ENCODE data around the gene VPS9D1.

VPS9D1 gene

DNA sequence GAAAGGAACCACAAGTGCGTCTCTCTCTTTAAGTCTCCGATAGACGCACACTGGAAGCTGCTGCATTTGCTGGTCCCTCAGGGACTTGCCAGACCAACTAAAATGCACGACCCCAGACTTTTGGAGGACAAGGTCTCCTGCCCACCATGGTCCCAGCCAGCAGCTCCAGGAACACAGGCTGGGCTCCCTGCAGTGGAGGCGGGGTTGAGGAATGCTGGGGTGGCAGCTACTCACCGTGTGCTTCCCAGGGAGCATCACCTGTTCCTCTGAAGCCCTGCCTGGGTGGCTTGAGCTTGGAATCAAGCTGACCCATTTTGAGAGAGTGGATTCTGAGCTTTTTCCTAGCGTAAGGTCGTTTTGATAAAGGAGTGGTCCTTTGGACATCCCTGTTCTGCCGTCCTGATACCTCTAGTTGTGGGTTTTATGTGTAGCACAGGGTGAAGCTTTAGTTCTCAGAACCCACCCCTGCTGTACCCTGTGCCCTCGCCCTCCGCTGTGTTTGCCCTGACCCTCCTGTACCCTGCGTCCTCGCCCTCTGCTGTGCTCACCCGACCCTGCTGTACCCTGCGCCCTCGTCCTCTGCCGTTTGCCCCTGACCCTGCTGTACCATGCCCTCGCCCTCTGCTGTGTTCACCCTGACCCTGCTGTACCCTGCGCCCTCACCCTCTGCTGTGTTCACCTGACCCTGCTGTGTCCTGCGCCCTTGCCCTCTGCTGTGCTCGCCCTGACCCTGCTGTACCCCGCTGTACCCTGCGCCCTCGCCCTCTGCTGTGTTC, 11.6 kb upstream of the VPS9D1 start:
- Histone ChIP-seq H3K27ac (ENCODE audit: low read length) (no peak overlapping the region), H3K4me3 (ENCODE audit: low read length) (no peak overlapping the region), H3K27me3 (ENCODE audit: insufficient read depth, low read length) (no peaks in the 10 kb centered on the region; the same call in 1 of the 2 replicates), H3K4me1 (ENCODE audit: insufficient read depth, low read length) (peaks cover 7% of the 10 kb centered on the region; the same call in 1 of the 2 replicates), H3K9me3 (ENCODE audit: insufficient read depth, low read depth, low read length) (no peaks in the 10 kb centered on the region), H3K9ac (ENCODE audit: low read depth, low read length) (no peak overlapping the region), H3K36me3 (ENCODE audit: insufficient read depth, low read depth, low read length) (peaks cover 48% of the 10 kb centered on the region)

DNA sequence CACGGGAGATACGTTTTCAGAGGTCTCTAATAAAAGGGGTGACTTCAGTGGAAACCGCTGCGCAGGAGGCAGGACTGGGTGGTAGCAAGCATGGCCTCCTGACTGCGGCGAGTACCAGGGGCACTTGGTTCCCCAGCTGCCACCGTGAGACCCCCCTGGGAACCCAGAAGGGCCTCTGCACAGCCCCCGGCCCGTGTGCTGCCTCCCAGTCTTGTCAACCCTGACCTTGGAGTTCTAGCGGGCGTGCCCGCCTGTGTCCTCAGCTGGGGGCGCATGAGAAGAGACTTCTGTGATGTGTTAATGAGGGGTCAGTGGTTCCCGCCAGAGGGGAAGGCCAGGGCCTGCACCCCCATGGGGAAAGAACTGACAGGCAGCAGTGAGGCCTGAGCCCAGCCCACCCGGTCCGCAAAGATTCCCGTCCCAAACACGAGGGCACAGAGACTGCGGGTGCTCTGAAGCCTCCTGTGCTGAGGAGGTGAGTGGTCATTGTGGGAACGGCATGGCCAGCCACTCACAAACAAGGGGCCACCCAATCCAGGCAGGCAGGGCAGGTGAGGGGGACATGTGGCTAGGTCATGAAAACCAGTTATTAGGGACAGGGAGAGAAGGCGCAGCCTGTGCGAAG, 10.0 kb upstream of the VPS9D1 start:
- no peaks in the 10 kb centered on the region for H3K9me3 ChIP-seq (ENCODE audit: insufficient read depth, low read depth, low read length)
- H3K27ac ChIP-seq (ENCODE audit: low read length): no peak overlapping the region
- no peak overlapping the region for H3K4me3 ChIP-seq (ENCODE audit: low read length)
- H3K4me1 ChIP-seq (ENCODE audit: insufficient read depth, low read length): peaks cover 7% of the 10 kb centered on the region; the same call in 1 of the 2 replicates
- H3K36me3 ChIP-seq (ENCODE audit: insufficient read depth, low read depth, low read length): peaks cover 36% of the 10 kb centered on the region
- H3K9ac ChIP-seq (ENCODE audit: low read depth, low read length): no peak overlapping the region
- peaks cover 4% of the 10 kb centered on the region; the same call in 1 of the 2 replicates for H3K27me3 ChIP-seq (ENCODE audit: insufficient read depth, low read length)

DNA sequence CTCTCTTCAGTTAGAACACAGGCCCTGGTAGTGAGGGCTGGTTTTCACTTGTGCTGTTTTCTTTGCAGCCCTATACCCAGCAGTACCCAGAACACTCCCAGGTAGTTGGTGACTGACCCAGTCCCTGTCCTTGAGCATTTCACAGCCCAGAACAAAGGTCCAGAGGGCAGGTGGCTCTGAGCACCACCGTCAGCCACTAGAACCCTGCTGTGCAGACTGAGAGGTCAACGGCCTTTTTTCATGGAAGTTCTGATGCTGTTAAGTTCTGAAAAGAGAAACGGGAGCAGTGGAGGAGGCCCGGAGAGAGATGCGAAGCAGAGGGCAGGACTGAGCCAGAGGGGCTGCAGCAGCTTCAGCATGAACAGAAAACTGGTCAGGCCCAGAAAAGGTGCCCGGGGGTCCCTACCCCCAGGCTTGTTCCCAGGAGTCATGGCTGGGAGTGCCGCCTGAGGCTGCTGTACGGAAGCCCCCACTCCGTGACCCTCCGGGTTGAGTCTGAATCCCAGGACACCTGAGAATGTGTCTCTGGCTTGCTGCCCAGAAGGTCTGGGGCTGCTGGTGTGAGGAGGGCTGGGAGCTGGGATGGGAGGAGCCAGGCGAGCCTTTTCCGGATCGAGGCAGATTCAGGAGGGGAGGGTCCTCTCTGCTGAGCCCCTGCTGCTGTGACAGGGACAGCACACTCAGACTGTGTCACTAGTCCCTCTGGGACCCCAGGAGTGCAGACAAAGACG, 9.3 kb upstream of the VPS9D1 start:
- H3K27me3 ChIP-seq (ENCODE audit: insufficient read depth, low read length): peaks cover 4% of the 10 kb centered on the region; the same call in 1 of the 2 replicates
- peaks cover 7% of the 10 kb centered on the region; the same call in 1 of the 2 replicates for H3K4me1 ChIP-seq (ENCODE audit: insufficient read depth, low read length)
- H3K9ac ChIP-seq (ENCODE audit: low read depth, low read length): no peak overlapping the region
- H3K4me3 ChIP-seq (ENCODE audit: low read length): no peak overlapping the region
- H3K36me3 ChIP-seq (ENCODE audit: insufficient read depth, low read depth, low read length): peaks cover 30% of the 10 kb centered on the region
- H3K9me3 ChIP-seq (ENCODE audit: insufficient read depth, low read depth, low read length): no peaks in the 10 kb centered on the region
- no peak overlapping the region for H3K27ac ChIP-seq (ENCODE audit: low read length)

DNA sequence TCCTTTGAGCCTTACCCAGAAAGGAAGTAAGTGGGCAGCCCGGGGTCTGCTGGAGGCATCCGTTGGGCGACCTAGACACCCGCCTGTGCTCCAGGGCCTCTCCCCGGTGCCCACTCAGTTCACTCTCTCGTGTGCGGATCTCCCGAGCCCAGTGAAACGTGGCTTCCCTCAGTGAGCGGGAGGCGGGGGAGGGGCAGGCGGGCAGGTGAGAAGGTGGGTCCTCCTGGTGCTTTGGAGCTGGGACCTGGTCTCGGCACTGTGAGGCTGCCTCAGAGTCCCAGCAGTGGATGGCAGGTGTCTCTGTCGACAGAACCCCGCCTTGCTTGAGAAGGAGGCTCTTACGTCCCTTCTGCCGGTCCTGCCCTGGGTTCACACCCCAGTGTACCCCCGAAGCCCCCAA, 8.6 kb upstream of the VPS9D1 start:
- Histone ChIP-seq H3K27ac (ENCODE audit: low read length) (no peak overlapping the region), H3K9ac (ENCODE audit: low read depth, low read length) (no peak overlapping the region), H3K36me3 (ENCODE audit: insufficient read depth, low read depth, low read length) (peaks cover 23% of the 10 kb centered on the region), H3K27me3 (ENCODE audit: insufficient read depth, low read length) (peaks cover 6% of the 10 kb centered on the region; the same call in 1 of the 2 replicates), H3K4me3 (ENCODE audit: low read length) (no peak overlapping the region), H3K9me3 (ENCODE audit: insufficient read depth, low read depth, low read length) (no peaks in the 10 kb centered on the region), H3K4me1 (ENCODE audit: insufficient read depth, low read length) (peaks cover 7% of the 10 kb centered on the region; the same call in 1 of the 2 replicates)

DNA sequence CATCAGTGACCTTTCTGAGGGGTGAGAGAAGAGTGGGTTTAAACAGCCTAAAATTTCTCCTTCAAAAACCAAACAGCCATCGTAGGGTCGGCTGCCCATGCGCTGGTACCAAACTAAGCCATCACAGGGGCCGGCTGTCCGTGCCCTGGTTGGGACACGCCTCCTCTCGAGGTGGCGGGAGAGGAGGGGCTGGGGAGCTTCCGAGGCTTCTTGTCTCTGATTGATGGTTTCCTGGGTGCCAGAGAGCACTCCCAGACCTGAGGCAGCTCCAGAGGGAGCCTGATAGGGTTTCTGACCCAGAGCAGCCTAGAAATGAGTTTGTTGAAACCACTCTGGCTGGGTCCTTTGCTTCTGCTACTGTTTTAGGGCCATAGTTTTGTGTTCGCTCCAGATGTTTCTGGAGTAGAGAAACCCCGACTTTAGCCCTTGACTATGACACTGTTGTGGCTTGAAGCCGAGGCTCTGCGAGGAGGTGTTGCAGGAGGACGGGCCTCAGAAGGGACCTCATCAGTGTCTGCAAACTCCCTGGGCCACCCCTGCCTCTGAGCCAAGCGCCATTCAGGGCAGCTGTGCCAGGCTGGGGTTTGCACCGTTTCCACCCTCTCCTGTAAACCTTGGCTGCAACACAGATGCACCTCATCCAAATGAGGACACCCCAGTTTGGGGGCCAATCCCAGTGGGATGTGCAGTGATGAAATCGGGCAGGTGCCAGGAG, 6.9 kb upstream of the VPS9D1 start:
- H3K36me3 ChIP-seq (ENCODE audit: insufficient read depth, low read depth, low read length): peaks cover 18% of the 10 kb centered on the region
- H3K4me3 ChIP-seq (ENCODE audit: low read length): no peak overlapping the region
- H3K27ac ChIP-seq (ENCODE audit: low read length): no peak overlapping the region
- H3K27me3 ChIP-seq (ENCODE audit: insufficient read depth, low read length): peaks cover 23% of the 10 kb centered on the region
- no peak overlapping the region for H3K9ac ChIP-seq (ENCODE audit: low read depth, low read length)
- peaks cover 7% of the 10 kb centered on the region; the same call in 1 of the 2 replicates for H3K4me1 ChIP-seq (ENCODE audit: insufficient read depth, low read length)
- H3K9me3 ChIP-seq (ENCODE audit: insufficient read depth, low read depth, low read length): no peaks in the 10 kb centered on the region

DNA sequence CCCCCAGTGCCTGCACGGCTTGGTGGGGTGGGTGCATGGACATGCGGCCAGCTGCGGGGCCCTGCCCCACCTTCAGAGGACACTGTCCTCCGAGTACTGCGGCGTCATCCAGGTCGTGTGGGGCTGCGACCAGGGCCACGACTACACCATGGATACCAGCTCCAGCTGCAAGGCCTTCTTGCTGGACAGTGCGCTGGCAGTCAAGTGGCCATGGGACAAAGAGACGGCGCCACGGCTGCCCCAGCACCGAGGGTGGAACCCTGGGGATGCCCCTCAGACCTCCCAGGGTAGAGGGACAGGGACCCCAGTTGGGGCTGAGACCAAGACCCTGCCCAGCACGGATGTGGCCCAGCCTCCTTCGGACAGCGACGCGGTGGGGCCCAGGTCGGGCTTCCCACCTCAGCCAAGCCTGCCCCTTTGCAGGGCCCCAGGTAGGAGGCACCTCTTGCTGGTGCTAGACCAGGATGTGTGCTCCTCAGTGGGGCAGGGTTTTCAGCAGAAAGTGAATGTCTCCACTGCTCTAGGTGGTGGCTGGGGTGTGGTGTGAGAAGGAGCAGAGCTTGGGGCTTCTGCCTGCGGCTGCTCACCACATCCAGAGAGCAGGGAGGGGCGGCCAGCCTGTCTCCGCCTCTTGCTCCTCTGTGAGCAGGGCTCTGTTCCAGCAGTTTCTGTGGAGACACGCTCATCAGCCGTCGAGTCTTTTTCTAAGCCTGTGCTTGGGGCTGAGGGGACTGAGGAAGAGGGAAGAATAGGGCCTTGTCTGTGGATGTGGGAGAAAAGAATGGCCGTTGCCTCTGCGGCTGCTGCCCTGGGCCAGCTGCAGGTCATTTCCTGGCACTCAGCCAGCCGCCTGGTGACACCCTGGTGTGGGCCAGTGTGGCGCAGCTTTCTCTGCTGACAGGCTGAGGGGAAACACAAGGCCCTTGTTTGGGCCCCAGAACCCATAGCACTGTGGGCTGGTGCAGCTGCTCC, 2.9 kb upstream of the VPS9D1 start:
- H3K36me3 ChIP-seq (ENCODE audit: insufficient read depth, low read depth, low read length): peaks cover 10% of the 10 kb centered on the region; the same call in 1 of the 2 replicates
- no peak overlapping the region for H3K27ac ChIP-seq (ENCODE audit: low read length)
- peaks cover 47% of the 10 kb centered on the region for H3K27me3 ChIP-seq (ENCODE audit: insufficient read depth, low read length)
- no peak overlapping the region for H3K9ac ChIP-seq (ENCODE audit: low read depth, low read length)
- H3K9me3 ChIP-seq (ENCODE audit: insufficient read depth, low read depth, low read length): no peaks in the 10 kb centered on the region
- H3K4me3 ChIP-seq (ENCODE audit: low read length): no peak overlapping the region
- H3K4me1 ChIP-seq (ENCODE audit: insufficient read depth, low read length): no peaks in the 10 kb centered on the region; the same call in none of the 2 replicates

DNA sequence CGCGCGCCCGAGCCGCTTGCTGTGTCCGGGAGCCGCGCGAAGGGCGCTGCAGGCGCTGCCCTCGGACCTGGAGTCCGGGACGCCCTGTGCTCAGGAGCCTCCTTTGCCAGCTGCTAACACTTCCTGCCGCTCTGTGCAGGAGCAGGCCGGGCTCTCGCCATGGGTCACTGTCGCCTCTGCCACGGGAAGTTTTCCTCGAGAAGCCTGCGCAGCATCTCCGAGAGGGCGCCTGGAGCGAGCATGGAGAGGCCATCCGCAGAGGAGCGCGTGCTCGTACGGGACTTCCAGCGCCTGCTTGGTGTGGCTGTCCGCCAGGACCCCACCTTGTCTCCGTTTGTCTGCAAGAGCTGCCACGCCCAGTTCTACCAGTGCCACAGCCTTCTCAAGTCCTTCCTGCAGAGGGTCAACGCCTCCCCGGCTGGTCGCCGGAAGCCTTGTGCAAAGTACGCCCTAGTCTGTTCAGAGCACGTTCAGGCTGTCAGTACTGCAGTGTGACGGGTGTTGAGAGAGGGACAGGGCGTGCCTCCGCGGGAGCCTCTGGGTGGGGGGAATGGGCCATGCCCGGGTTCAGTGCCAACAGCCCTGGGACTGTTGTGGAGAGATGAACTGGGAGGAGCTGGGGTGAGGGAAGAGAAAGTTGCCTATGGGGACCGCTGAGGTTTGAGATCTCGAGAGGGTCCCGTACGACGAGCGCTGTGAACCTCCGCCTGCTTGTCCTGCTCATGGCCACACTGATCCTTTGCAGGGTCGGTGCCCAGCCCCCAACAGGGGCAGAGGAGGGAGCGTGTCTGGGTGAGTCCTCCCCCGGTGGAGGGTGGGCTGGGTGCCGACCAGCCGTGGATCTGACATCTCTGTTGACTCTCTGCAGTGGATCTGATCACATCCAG, 1.9 kb upstream of the VPS9D1 start:
- Histone ChIP-seq H3K27me3 (ENCODE audit: insufficient read depth, low read length) (peaks cover 56% of the 10 kb centered on the region), H3K4me3 (ENCODE audit: low read length) (peak overlapping the region; percentile 70), H3K36me3 (ENCODE audit: insufficient read depth, low read depth, low read length) (peaks cover 10% of the 10 kb centered on the region; the same call in 1 of the 2 replicates), H3K9ac (ENCODE audit: low read depth, low read length) (peak overlapping the region; percentile 45), H3K9me3 (ENCODE audit: insufficient read depth, low read depth, low read length) (no peaks in the 10 kb centered on the region), H3K27ac (ENCODE audit: low read length) (no peak overlapping the region), H3K4me1 (ENCODE audit: insufficient read depth, low read length) (no peaks in the 10 kb centered on the region; the same call in none of the 2 replicates)

DNA sequence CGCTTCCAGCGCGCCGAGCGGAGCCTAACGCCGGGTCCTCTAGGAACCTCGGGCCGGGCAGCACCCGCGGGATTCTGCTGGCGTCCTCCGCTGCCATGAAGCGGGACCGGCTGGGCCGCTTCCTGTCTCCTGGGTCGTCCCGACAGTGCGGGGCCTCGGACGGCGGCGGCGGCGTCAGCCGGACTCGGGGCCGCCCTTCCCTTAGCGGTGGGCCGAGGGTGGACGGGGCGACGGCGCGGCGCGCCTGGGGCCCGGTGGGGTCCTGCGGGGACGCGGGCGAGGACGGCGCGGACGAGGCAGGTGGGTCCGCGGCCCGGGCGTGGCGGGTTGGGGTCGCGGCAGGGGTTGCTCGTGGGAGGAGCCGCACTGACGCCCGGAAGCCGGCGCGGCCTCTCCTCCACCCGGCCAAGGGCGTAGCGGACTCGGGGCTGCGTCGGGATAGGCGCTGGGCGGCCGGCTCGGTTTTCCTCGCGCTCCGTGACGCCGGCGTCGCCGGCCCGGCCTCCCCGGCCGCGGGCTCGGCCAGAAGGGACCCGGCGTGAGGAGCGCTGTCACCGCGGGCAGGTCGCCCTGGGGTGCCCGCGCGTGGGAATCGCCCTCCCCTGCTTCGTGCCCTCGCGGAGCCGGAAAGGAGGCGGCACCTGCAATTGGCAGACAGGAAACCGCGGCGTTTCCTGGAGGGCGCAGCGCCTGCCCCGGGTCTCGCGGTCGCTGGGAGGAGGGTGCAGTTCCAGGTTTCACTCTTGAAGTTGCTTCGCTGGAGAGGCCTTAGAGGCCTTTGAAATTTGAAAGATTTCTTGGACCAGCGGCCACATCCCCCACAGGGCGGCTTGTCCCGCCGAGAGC, 1.1 kb upstream of the VPS9D1 start:
- Histone ChIP-seq H3K27ac (ENCODE audit: low read length) (no peak overlapping the region), H3K4me1 (ENCODE audit: insufficient read depth, low read length) (no peaks in the 10 kb centered on the region; the same call in none of the 2 replicates), H3K9ac (ENCODE audit: low read depth, low read length) (peak overlapping the region; percentile 45), H3K4me3 (ENCODE audit: low read length) (peak overlapping the region; percentile 70; the same call in 1 of the 2 replicates), H3K36me3 (ENCODE audit: insufficient read depth, low read depth, low read length) (peaks cover 10% of the 10 kb centered on the region; the same call in 1 of the 2 replicates), H3K9me3 (ENCODE audit: insufficient read depth, low read depth, low read length) (no peaks in the 10 kb centered on the region), H3K27me3 (ENCODE audit: insufficient read depth, low read length) (peaks cover 58% of the 10 kb centered on the region)

DNA sequence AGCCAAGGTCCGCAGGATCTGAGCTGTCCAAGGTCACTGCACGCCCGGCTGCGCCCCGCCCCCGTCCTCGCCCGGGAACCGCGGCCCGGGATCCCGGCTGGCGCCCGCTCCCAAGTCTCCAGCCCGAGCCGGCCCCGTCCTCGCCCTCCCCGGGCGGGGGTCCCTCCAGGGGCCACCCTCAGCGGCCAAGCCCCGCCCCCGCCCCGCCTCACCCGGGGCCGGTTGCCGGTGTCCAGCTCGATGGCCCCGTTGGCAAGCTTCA, 216 bp downstream of the VPS9D1 start:
- Histone ChIP-seq H3K36me3 (ENCODE audit: insufficient read depth, low read depth, low read length) (peaks cover 10% of the 10 kb centered on the region; the same call in 1 of the 2 replicates), H3K9ac (ENCODE audit: low read depth, low read length) (peak overlapping the region; percentile 75; the same call in 1 of the 2 replicates), H3K27ac (ENCODE audit: low read length) (no peak overlapping the region), H3K4me3 (ENCODE audit: low read length) (peak overlapping the region; percentile 70), H3K27me3 (ENCODE audit: insufficient read depth, low read length) (peaks cover 63% of the 10 kb centered on the region), H3K4me1 (ENCODE audit: insufficient read depth, low read length) (no peaks in the 10 kb centered on the region; the same call in none of the 2 replicates), H3K9me3 (ENCODE audit: insufficient read depth, low read depth, low read length) (no peaks in the 10 kb centered on the region)
